ENCODE data around the gene IL11.

Gene IL11

DNA sequence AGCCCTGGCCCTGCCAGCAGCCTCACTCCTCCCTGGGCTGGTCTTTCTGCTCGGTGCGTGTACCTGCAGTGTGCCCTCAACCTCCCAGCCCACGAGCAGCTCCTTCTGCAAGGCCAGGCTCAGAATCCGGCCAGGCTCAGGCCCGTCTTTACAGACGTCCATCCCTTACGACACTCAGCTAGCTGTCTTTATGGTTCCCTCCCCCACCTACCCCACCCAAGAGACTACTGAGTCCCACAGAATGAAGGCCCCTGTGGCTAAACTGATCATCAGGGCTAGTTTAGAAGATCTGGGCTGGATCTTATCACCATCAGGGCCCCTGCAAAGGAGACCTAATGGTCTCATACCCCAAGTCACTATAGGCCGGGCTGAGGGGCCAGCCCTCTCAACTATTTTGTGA lies 55.9 kb downstream of the IL11 start:
- Histone ChIP-seq H3K9ac (ENCODE audit: low read depth in 1 of 2, low read length in 2 of 2) (no peak overlapping the region), H3K36me3 (ENCODE audit: control insufficient read depth in 2 of 2, insufficient read depth in 2 of 2, low read length in 2 of 2) (no peaks in the 10 kb centered on the region), H3K4me1 (ENCODE audit: control insufficient read depth in 2 of 2, insufficient read depth in 2 of 2, low read length in 2 of 2) (no peaks in the 10 kb centered on the region), H3K27me3 (ENCODE audit: control insufficient read depth in 2 of 2, insufficient read depth in 2 of 2, low read length in 2 of 2) (no peaks in the 10 kb centered on the region), H3K9me3 (ENCODE audit: control insufficient read depth in 2 of 2, low read length in 2 of 2) (no peaks in the 10 kb centered on the region), H3K4me3 (ENCODE audit: low read length in 2 of 2) (no peak overlapping the region), H3K27ac (ENCODE audit: low read depth in 2 of 2, low read length in 2 of 2) (no peak overlapping the region)
